Dedifferentiated amniotic fluid mesenchymal stem cell (primary cell): ENCODE data around the gene ZNF74.

Experiments
- DNase-seq: peaks from one replicate; pipeline ENCODE4 v3.0.0-alpha.2; 2016; ENCODE audit errors: extremely low spot score

Gene ZNF74

GRCh38 chr22:20420157-20420842, 26.3 kb downstream of the ZNF74 start:
- no peak for DNase-seq

- no peak for DNase-seq
Observed at GRCh38 chr22:20421507-20421874, 27.5 kb downstream of the ZNF74 start.

GRCh38 chr22:20422271-20423007, 28.5 kb downstream of the ZNF74 start:
- DNase-seq = peak; percentile 61

GRCh38 chr22:20423008-20423905, 29.3 kb downstream of the ZNF74 start:
- no peak for DNase-seq

GRCh38 chr22:20423906-20424551, 30.1 kb downstream of the ZNF74 start:
- DNase-seq = no peak

- DNase-seq = no peak
Observed at GRCh38 chr22:20424568-20424931, 30.6 kb downstream of the ZNF74 start.

- DNase-seq = no peak
Observed at GRCh38 chr22:20424932-20425565, 31.1 kb downstream of the ZNF74 start.

- DNase-seq = no peak
Observed at GRCh38 chr22:20425566-20426258, 31.8 kb downstream of the ZNF74 start.

- no peak for DNase-seq
Observed at GRCh38 chr22:20426259-20426615, 32.3 kb downstream of the ZNF74 start.

- DNase-seq = no peak
Observed at GRCh38 chr22:20427104-20427944, 33.4 kb downstream of the ZNF74 start.

- DNase-seq = no peak
Observed at GRCh38 chr22:20427945-20428417, 34.0 kb downstream of the ZNF74 start.

GRCh38 chr22:20428496-20429253, 34.7 kb downstream of the ZNF74 start:
- DNase-seq = no peak

- no peak for DNase-seq
Observed at GRCh38 chr22:20429254-20430100, 35.5 kb downstream of the ZNF74 start.

- DNase-seq = no peak
Observed at GRCh38 chr22:20430101-20430719, 36.3 kb downstream of the ZNF74 start.

- DNase-seq = no peak
Observed at GRCh38 chr22:20430720-20431510, 37.0 kb downstream of the ZNF74 start.

GRCh38 chr22:20431511-20432192, 37.7 kb downstream of the ZNF74 start:
- DNase-seq = no peak
